RWPE2 (cell line): Measurements from ENCODE around the gene GGA2.

Experiments
- ATAC-seq: fragments of 200-7000 bp; cut with Tn5 transposase; 3 replicates; pipeline ENCODE4 v1.9.1; 2021; ENCODE audit warnings: low read depth
- DNase-seq: peaks from one replicate; pipeline ENCODE4 v3.0.0-alpha.2; 2020; ENCODE audit warnings: low spot score
- H3K27ac ChIP-seq: fragments of 450-650 bp; 2 replicates; pipeline ENCODE4 v1.5.1; 2017; ENCODE audit warnings: mild to moderate bottlenecking; ENCODE audit not compliant: poor library complexity, severe bottlenecking
- H3K27me3 ChIP-seq: fragments of 250-450 bp; sonication (Bioruptor Pico); 2 replicates; pipeline ENCODE4 v1.5.1; 2021; ENCODE audit warnings: mild to moderate bottlenecking, moderate library complexity; ENCODE audit not compliant: insufficient read depth, poor library complexity, severe bottlenecking
- H3K36me3 ChIP-seq: fragments of 250-450 bp; sonication (Bioruptor Pico); 2 replicates; pipeline ENCODE4 v1.5.1; 2020; ENCODE audit warnings: low read depth, mild to moderate bottlenecking, moderate library complexity
- H3K4me1 ChIP-seq: fragments of 250-450 bp; sonication (Bioruptor Pico); 2 replicates; pipeline ENCODE4 v1.5.1; 2021; ENCODE audit warnings: mild to moderate bottlenecking, moderate library complexity; ENCODE audit not compliant: insufficient read depth, poor library complexity, severe bottlenecking
- H3K4me3 ChIP-seq: fragments of 250-450 bp; sonication (Bioruptor Pico); 2 replicates; pipeline ENCODE4 v1.5.1; 2021; ENCODE audit warnings: mild to moderate bottlenecking, moderate library complexity; ENCODE audit not compliant: severe bottlenecking
- H3K9me3 ChIP-seq: fragments of 250-450 bp; sonication (Bioruptor Pico); 2 replicates; pipeline ENCODE4 v1.5.1; 2021; ENCODE audit warnings: mild to moderate bottlenecking, moderate library complexity; ENCODE audit not compliant: severe bottlenecking
- CTCF ChIP-seq: fragments of 450-650 bp; IDR thresholded peaks from one replicate; pipeline ENCODE4 v1.5.1; 2017; ENCODE audit warnings: mild to moderate bottlenecking, moderate library complexity; ENCODE audit not compliant: poor library complexity, severe bottlenecking

Gene GGA2

GRCh38 chr16:23510164-23510914 is at the start of gene GGA2:
Gene GGA2, minus strand, starts transcription at chr16:23510494. Its CDS starts 83 bp downstream, at chr16:23510411.
- peak within 1 kb of the TSS; percentile 64 for H3K4me3 ChIP-seq
- no peaks in the 10 kb centered on the region for H3K4me1 ChIP-seq
- H3K27me3 ChIP-seq = no peaks in the 10 kb centered on the region
- DNase-seq = peak; percentile 73
- TF ChIP-seq CTCF = no peak
- no peaks in the 10 kb centered on the region for H3K36me3 ChIP-seq
- peak within 1 kb of the TSS; percentile 39 for H3K27ac ChIP-seq
- peak; percentile 80 for ATAC-seq
- no peaks in the 10 kb centered on the region for H3K9me3 ChIP-seq

- TF ChIP-seq CTCF = no peak
- Histone ChIP-seq H3K36me3 (peaks cover 48% of the 10 kb centered on the region), H3K9me3 (no peaks in the 10 kb centered on the region), H3K4me1 (peaks cover 8% of the 10 kb centered on the region), H3K27ac (peak overlapping the region; percentile 62), H3K4me3 (peak overlapping the region; percentile 66), H3K27me3 (no peaks in the 10 kb centered on the region)
- ATAC-seq (peak; percentile 16), DNase-seq (no peak)
These were observed 47.7 kb upstream of the GGA2 start for GRCh38 chr16:23557779-23558702.

- ATAC-seq = peak; percentile 94
- Histone ChIP-seq H3K4me3 (peak within 1 kb of the TSS; percentile 66), H3K27ac (peak within 1 kb of the TSS; percentile 62), H3K4me1 (peaks cover 8% of the 10 kb centered on the region), H3K9me3 (no peaks in the 10 kb centered on the region), H3K36me3 (peaks cover 48% of the 10 kb centered on the region), H3K27me3 (no peaks in the 10 kb centered on the region)
- TF ChIP-seq CTCF = peak; percentile 95
- peak; percentile 98 for DNase-seq
These were observed 46.8 kb upstream of the GGA2 start, which contains the start of the genes EARS2 and UBFD1 for GRCh38 chr16:23556881-23557778. Gene EARS2, minus strand, starts transcription at chr16:23557350. Its CDS starts 7 bp downstream, at chr16:23557343. Gene UBFD1, plus strand, starts transcription at chr16:23557727. Its CDS starts 16 bp downstream, at chr16:23557743.

- Histone ChIP-seq H3K27ac (no peak overlapping the region), H3K4me1 (peaks cover 8% of the 10 kb centered on the region), H3K36me3 (peaks cover 46% of the 10 kb centered on the region), H3K27me3 (no peaks in the 10 kb centered on the region), H3K9me3 (no peaks in the 10 kb centered on the region), H3K4me3 (no peak overlapping the region)
- DNase-seq = no peak
- ATAC-seq = no peak
- no peak for TF ChIP-seq CTCF
These were observed 44.2 kb upstream of the GGA2 start for GRCh38 chr16:23554536-23554935.
